Heart left ventricle (tissue), 13 donors: ENCODE results near the gene TNIP1.

Experiments used
- CTCF ChIP-seq, 12 donors: fragments of 200-600 bp; sonication (generic) in 4 of 12; IDR thresholded peaks; one replicate each; pipeline versions ENCODE4 v1.5.0 to v1.8.0; 2018 to 2022; ENCODE audit warnings: antibody characterized with exemption in 12 of 12, mild to moderate bottlenecking in 5 of 12
- POLR2A ChIP-seq, 2 donors: fragments of 450-650 bp; IDR thresholded peaks; one replicate each; pipeline ENCODE4 v1.6.1; 2017; ENCODE audit warnings: antibody characterized with exemption in 2 of 2, mild to moderate bottlenecking in 2 of 2, moderate library complexity in 2 of 2
- donor health status: ischemic (EF 13 %, LVEDD 7.1; RV severe dilation, severe dysfunction).
- donor health status: DM: no; HTN: yes; CAD: no.
- donor health status: DM: no; HTN: no; CAD: no.
- donor health status: ischemic (EF 25% LVEDD 6.9; RV normal size, moderate dysfunction).
- donor health status: ischemic (EF 25% LVEDD 5.7; RV mildly dilated, moderate dysfunction).
- donor health status: ischemic (EF 35%, LVEDD 5.7; RV mildly dilated, moderate dysfunction).
- donor health status: nonischemic (EF 11% LVEDD 7.7; RV severe dilation, severe dysfunction).
- donor health status: DM: yes; HTN: yes; CAD: no.
- donor health status: PGD.
- donor health status: ischemic (EF 29% LVEDD 5.4; RV normal size, mild dysfunction).
- donor health status: nonischemic (EF 23%, LVEDD 6.1; RV moderate dilation, normal function).

- TF ChIP-seq POLR2A (IDR thresholded peaks at IDR 0.05) (no peak), CTCF (IDR thresholded peaks at IDR 0.05) (no peak)
Observed at GRCh38 chr5:150993422-150993821, 87.4 kb downstream of the TNIP1 start.
